Measurements from ENCODE around the gene ZNF584. TPM values are rescaled to one million over a fixed set of nuclear protein-coding genes. Genes with fewer than 3 reads are reported as not detected.

Gene ZNF584
- polyA plus RNA-seq, 1 donor from 2014 or later, result 29.6 TPM

DNA sequence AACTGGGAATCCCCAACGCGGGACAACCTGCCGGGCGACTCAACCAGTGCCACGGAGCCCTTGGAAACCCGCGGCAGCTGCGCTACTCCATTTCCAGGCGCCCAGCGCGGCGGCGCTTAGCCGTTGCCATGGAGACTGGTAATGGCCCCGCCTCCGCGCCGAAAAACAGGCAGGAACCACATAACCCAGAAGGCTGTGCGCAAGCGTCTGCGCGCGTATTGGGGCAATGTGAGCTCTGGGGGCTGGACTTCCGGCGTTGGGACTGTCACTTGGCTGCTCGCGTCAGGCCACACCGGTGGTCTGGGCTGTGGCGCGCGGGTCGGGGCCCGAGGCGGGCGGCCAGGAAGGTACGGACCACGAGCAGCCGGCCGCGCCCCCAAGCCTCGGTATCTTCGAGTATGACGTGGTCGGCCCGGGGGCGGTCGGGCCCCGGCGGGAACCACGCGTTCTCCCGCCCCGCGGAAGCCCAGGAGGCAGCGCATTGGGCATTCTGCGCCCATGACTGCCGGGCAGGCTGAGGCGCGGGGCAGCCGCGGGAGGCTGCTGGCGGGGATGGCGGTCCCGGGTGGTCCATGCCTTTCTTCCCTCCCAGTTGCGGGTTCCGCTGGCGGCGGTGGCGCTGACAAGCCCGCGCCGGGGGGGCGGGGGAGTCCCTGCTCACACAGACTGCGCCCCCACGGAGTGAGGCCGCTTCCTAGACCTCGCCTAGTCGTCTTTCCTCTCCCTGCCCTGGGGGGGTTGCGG, 43.1 kb downstream of the ZNF584 start, which contains the start of gene ZNF324B:
ZNF324B (plus strand) TSS at position 265 of the 744 bp plus-strand sequence. CDS start 2,080 bp downstream, outside the sequence.
- H3K4me3 ChIP-seq (ENCODE audit: low read length), result peak within 1 kb of the TSS; percentile 98
- H2AFZ ChIP-seq (ENCODE audit: low read depth, low read length), result peak within 1 kb of the TSS; percentile 45
- H3K27ac ChIP-seq (ENCODE audit: low read length), result peak within 1 kb of the TSS; percentile 59
- H3K9me2 ChIP-seq (ENCODE audit: insufficient read depth, low read length), result no peaks in the 10 kb centered on the region
- TF ChIP-seq EP300 (conservative IDR thresholded peaks at IDR 0.05; ENCODE audit: poor library complexity, severe bottlenecking), result peak; percentile 60
- TF ChIP-seq TAF1 (IDR thresholded peaks at IDR 0.05; ENCODE audit: low read depth), result peak; percentile 55
- TF ChIP-seq REST (IDR thresholded peaks at IDR 0.05; ENCODE audit: borderline replicate concordance), result peak; percentile 54
- peak; percentile 84 for TF ChIP-seq POLR2AphosphoS5 (IDR thresholded peaks at IDR 0.05)
- no peak for TF ChIP-seq EZH2 (IDR thresholded peaks at IDR 0.05; ENCODE audit: borderline replicate concordance, insufficient read depth, low read length, poor library complexity, severe bottlenecking)
- TF ChIP-seq RAD21 (conservative IDR thresholded peaks at IDR 0.05), result peak; percentile 48
- TF ChIP-seq MXI1 (conservative IDR thresholded peaks at IDR 0.05; ENCODE audit: poor library complexity, severe bottlenecking), result peak; percentile 95
- peak; percentile 56 for TF ChIP-seq SMC3 (conservative IDR thresholded peaks at IDR 0.05; ENCODE audit: poor library complexity)
- no peak for TF ChIP-seq CTCF (IDR thresholded peaks at IDR 0.05; ENCODE audit: poor library complexity, severe bottlenecking)
- H3K79me2 ChIP-seq (replicated peaks; ENCODE audit: insufficient read depth, low read length), result no peaks in the 10 kb centered on the region
- no peaks in the 10 kb centered on the region for H3F3A ChIP-seq (ENCODE audit: insufficient read depth, low read length, poor library complexity, severe bottlenecking)
- H3K4me2 ChIP-seq (ENCODE audit: low read length), result peak within 1 kb of the TSS; percentile 59
- no peaks in the 10 kb centered on the region for H3K9me3 ChIP-seq (ENCODE audit: low read length)
- H4K20me1 ChIP-seq (ENCODE audit: insufficient read depth), result no peaks in the 10 kb centered on the region
- H3K27me3 ChIP-seq (ENCODE audit: insufficient read depth, low read depth, low read length), result no peaks in the 10 kb centered on the region
- no peaks in the 10 kb centered on the region for H3K36me3 ChIP-seq (ENCODE audit: insufficient read depth, low read length)
- H3K9ac ChIP-seq (ENCODE audit: low read length), result peak within 1 kb of the TSS; percentile 78

DNA sequence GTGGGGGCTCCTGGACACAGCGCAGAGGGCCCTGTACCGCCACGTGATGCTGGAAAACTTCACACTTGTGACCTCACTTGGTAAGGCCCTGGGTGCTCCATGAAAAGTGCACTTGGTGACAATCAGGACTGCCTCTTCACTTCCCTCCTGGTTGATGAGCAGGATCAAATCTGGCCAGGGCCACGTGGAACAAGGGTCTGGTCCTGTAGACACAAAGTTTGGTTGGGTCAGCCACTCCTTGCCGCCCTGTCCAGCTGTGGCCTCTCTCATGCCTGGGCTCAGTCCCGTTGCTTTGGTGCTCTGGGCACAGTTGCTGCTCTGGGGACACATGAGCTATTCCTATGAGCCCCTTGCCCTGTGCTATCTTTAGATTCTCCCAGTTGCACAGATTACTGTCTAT, 45.3 kb downstream of the ZNF584 start:
- Histone ChIP-seq H3F3A (ENCODE audit: insufficient read depth, low read length, poor library complexity, severe bottlenecking) (no peaks in the 10 kb centered on the region), H3K9me3 (ENCODE audit: low read length) (no peaks in the 10 kb centered on the region), H2AFZ (ENCODE audit: low read depth, low read length) (no peak overlapping the region), H3K9ac (ENCODE audit: low read length) (no peak overlapping the region), H4K20me1 (ENCODE audit: insufficient read depth) (no peaks in the 10 kb centered on the region), H3K4me3 (ENCODE audit: low read length) (no peak overlapping the region), H3K9me2 (ENCODE audit: insufficient read depth, low read length) (no peaks in the 10 kb centered on the region), H3K79me2 (replicated peaks; ENCODE audit: insufficient read depth, low read length) (no peaks in the 10 kb centered on the region), H3K4me2 (ENCODE audit: low read length) (no peak overlapping the region), H3K36me3 (ENCODE audit: insufficient read depth, low read length) (no peaks in the 10 kb centered on the region), H3K27ac (ENCODE audit: low read length) (no peak overlapping the region), H3K27me3 (ENCODE audit: insufficient read depth, low read depth, low read length) (no peaks in the 10 kb centered on the region)
- TF ChIP-seq TAF1 (IDR thresholded peaks at IDR 0.05; ENCODE audit: low read depth) (no peak), CTCF (IDR thresholded peaks at IDR 0.05; ENCODE audit: poor library complexity, severe bottlenecking) (no peak), MXI1 (conservative IDR thresholded peaks at IDR 0.05; ENCODE audit: poor library complexity, severe bottlenecking) (no peak), SMC3 (conservative IDR thresholded peaks at IDR 0.05; ENCODE audit: poor library complexity) (no peak), EZH2 (IDR thresholded peaks at IDR 0.05; ENCODE audit: borderline replicate concordance, insufficient read depth, low read length, poor library complexity, severe bottlenecking) (no peak), REST (IDR thresholded peaks at IDR 0.05; ENCODE audit: borderline replicate concordance) (no peak), RAD21 (conservative IDR thresholded peaks at IDR 0.05) (no peak), EP300 (conservative IDR thresholded peaks at IDR 0.05; ENCODE audit: poor library complexity, severe bottlenecking) (no peak), POLR2AphosphoS5 (IDR thresholded peaks at IDR 0.05) (no peak)

Data from neural cell (in vitro differentiated cells).